Activated naive CD8-positive, alpha-beta T cell treated with anti-CD3 and anti-CD28 coated beads, Interleukin-2, amount 50 U/mL, for 24 hours (primary cell): Measurements from ENCODE around the gene DRC7.
"Not testable (repeated sequence)": the region's sequence is repeated elsewhere in the genome, so short reads cannot be mapped to it uniquely, and the experiment has no call there.

Source experiments
- ATAC-seq: fragments of 150-1000 bp; cut with Tn5 transposase; one replicate; pipeline ENCODE4 v1.10.0; 2021
- DNase-seq: peaks from one replicate; pipeline ENCODE4 v3.0.0; 2021
- H3K27ac Mint-ChIP-seq: one replicate; pipeline ENCODE4 v1.8.0; 2021; ENCODE audit warnings: mild to moderate bottlenecking, mixed read lengths
- H3K27me3 Mint-ChIP-seq: one replicate; pipeline ENCODE4 v1.8.0; 2021; ENCODE audit warnings: mixed read lengths
- H3K36me3 Mint-ChIP-seq: one replicate; pipeline ENCODE4 v1.8.0; 2021; ENCODE audit warnings: low read depth, mixed read lengths
- H3K4me1 Mint-ChIP-seq: one replicate; pipeline ENCODE4 v1.8.0; 2021; ENCODE audit warnings: mixed read lengths
- H3K4me3 Mint-ChIP-seq: one replicate; pipeline ENCODE4 v1.8.0; 2021; ENCODE audit warnings: mild to moderate bottlenecking, moderate library complexity, mixed read lengths
- H3K9me3 Mint-ChIP-seq: one replicate; pipeline ENCODE4 v1.8.0; 2021; ENCODE audit warnings: mixed read lengths

The DRC7 gene

DNA sequence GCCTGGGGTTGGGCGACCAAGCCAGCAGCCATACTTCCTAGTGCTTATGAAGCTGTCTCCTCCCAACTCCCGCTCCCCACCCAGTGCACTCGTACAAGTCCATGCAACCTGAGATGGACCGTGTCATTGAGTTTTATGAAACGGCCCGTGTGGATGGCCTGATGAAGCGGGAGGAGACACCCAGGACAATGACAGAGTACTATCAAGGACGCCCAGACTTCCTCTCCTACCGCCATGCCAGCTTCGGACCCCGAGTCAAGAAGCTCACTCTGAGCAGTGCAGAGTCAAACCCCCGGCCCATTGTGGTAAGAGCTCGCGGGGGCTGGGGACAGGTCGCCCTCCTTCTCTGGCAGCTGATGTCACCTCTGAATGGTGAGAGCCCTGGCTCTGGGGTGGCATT lies 29.9 kb downstream of the DRC7 start:
- Mint-ChIP-seq H3K9me3 (no peaks in the 10 kb centered on the region), H3K36me3 (no peaks in the 10 kb centered on the region), H3K4me3 (no peak overlapping the region), H3K4me1 (peaks cover 3% of the 10 kb centered on the region), H3K27me3 (no peaks in the 10 kb centered on the region), H3K27ac (no peak overlapping the region)
- ATAC-seq (no peak), DNase-seq (no peak)

GRCh38 chr16:57725151-57725550 lies 30.5 kb downstream of the DRC7 start:
- DNase-seq (no peak), ATAC-seq (no peak)
- Mint-ChIP-seq H3K4me3 (no peak overlapping the region), H3K27me3 (no peaks in the 10 kb centered on the region), H3K4me1 (peaks cover 3% of the 10 kb centered on the region), H3K9me3 (no peaks in the 10 kb centered on the region), H3K27ac (no peak overlapping the region), H3K36me3 (no peaks in the 10 kb centered on the region)

GRCh38 chr16:57725554-57725953 lies 30.9 kb downstream of the DRC7 start:
- Mint-ChIP-seq H3K27ac (no peak overlapping the region), H3K4me1 (peaks cover 3% of the 10 kb centered on the region), H3K27me3 (no peaks in the 10 kb centered on the region), H3K4me3 (no peak overlapping the region), H3K36me3 (no peaks in the 10 kb centered on the region), H3K9me3 (no peaks in the 10 kb centered on the region)
- ATAC-seq (no peak), DNase-seq (no peak)

DNA sequence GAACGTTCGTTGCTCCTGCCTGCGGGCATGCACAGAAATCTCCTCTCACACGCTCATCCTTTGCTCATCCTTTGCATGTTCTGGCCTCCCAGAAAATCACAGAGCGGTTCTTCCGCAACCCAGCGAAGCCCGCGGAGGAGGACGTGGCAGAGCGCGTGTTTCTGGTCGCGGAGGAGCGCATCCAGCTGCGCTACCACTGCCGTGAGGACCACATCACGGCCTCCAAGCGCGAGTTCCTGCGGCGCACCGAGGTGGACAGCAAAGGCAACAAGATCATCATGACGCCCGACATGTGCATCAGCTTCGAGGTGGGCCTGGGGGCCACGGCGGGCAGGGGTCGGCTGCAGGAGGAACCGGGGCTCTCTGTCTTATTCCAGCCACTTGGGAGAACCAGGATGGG lies 31.4 kb downstream of the DRC7 start:
- no peak for DNase-seq
- Mint-ChIP-seq H3K4me3 (no peak overlapping the region), H3K27me3 (no peaks in the 10 kb centered on the region), H3K27ac (no peak overlapping the region), H3K36me3 (no peaks in the 10 kb centered on the region), H3K9me3 (no peaks in the 10 kb centered on the region), H3K4me1 (peaks cover 3% of the 10 kb centered on the region)
- no peak for ATAC-seq

GRCh38 chr16:57726433-57726947 lies 31.9 kb downstream of the DRC7 start:
- Mint-ChIP-seq H3K36me3 (no peaks in the 10 kb centered on the region), H3K9me3 (no peaks in the 10 kb centered on the region), H3K27ac (no peak overlapping the region), H3K4me3 (no peak overlapping the region), H3K4me1 (peaks cover 3% of the 10 kb centered on the region), H3K27me3 (no peaks in the 10 kb centered on the region)
- ATAC-seq: no peak
- DNase-seq: no peak

DNA sequence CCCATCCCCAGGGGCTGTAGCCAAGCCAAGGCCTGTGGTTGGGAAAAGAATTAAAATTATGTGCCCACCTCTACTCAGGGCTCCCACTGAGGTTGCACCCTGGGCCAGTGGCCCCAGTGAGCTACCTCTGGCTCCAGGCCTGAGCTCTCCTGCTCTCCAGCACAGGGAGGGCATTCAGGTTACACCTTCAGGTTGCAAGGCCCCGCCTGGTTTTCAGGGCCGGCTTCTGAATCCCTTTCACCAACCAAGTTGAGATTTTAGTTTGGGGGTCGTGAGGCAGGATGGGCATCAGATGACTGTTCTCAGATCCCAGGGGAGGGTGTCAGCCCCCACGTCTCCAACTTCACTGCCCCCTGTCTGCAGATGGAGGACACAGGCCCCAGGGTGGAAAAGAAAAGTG lies 33.0 kb downstream of the DRC7 start:
- peaks cover 3% of the 10 kb centered on the region for H3K4me1 Mint-ChIP-seq
- H3K4me3 Mint-ChIP-seq: no peak overlapping the region
- H3K27ac Mint-ChIP-seq: no peak overlapping the region
- DNase-seq: no peak
- no peaks in the 10 kb centered on the region for H3K36me3 Mint-ChIP-seq
- no peaks in the 10 kb centered on the region for H3K27me3 Mint-ChIP-seq
- peaks cover 2% of the 10 kb centered on the region for H3K9me3 Mint-ChIP-seq
- no peak for ATAC-seq

DNA sequence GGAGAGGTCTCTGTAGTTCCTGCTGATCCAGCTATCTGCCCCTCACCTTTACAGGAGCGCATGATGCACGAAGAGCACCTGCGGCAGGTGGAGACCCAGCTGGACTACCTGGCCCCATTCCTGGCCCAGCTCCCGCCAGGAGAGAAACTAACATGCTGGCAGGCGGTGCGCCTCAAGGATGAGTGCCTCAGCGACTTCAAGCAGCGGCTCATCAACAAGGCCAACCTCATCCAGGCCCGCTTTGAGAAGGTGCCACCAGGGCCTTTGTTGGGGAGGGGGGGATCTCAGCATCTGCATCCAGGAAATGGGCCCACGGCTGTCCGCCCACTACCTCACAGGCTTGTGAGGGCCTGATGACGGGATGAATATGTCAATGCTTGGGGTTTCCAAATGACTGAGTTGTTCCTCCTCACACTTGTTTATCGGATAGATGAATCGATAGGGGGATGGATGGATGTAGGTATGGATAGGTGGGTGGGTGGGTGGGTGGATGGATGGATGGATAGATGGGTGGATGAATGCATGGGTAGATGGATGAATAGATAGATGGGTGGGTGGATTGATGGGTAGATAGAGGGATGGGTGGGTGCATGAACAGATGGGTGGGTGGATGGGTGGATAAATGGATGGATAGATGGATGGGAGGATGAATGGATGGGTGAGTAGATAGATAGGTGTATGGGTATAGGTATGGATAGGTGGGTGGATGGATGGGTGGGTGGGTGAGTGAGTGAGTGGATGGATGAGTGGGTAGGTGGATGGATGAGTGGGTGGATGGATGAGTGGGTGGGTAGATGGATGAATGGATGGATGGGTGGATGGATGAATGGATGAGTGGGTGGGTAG lies 34.0 kb downstream of the DRC7 start:
- Mint-ChIP-seq H3K27ac (no peak overlapping the region), H3K4me3 (no peak overlapping the region), H3K36me3 (peaks cover 7% of the 10 kb centered on the region), H3K4me1 (peaks cover 8% of the 10 kb centered on the region), H3K27me3 (no peaks in the 10 kb centered on the region), H3K9me3 (peaks cover 12% of the 10 kb centered on the region)
- ATAC-seq (no peak), DNase-seq (no peak)

DNA sequence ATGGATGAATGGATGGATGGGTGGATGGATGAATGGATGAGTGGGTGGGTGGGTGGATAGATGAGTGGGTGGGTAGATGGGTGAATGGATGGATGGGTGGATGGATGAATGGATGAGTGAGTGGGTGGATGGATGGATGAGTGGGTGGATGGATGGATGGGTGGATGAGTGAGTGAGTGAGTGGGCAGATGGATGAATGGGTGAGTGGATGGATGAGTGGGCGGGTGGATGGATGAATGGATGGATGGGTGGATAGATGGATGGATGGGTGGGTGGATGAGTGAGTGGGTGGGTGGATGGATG lies 34.5 kb downstream of the DRC7 start:
- no peak for ATAC-seq
- no peak for DNase-seq
- Mint-ChIP-seq H3K27me3 (no peaks in the 10 kb centered on the region), H3K27ac (no peak overlapping the region), H3K4me1 (peaks cover 10% of the 10 kb centered on the region), H3K36me3 (peaks cover 8% of the 10 kb centered on the region), H3K4me3 (no peak overlapping the region), H3K9me3 (peaks cover 12% of the 10 kb centered on the region)

DNA sequence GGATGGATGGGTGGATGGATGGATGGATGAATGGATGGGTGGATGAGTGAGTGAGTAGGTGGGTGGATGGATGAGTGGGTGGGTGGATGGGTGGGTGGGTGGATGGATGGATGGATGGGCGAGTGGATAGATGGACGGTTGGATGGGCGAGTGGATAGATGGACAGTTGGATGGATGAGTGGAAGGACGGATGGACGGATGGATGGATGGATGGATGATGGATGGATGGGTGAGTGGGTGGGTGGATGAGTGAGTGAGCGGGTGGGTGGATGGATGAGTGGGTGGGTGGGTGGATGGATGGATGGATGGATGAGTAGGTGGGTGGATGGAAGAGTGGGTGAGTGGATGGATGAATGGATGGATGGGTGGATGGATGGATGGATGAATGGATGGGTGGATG lies 35.2 kb downstream of the DRC7 start:
- Mint-ChIP-seq H3K9me3 (peaks cover 12% of the 10 kb centered on the region), H3K4me1 (peaks cover 14% of the 10 kb centered on the region)
- DNase-seq, H3K27me3 Mint-ChIP-seq, H3K36me3 Mint-ChIP-seq, ATAC-seq, H3K27ac Mint-ChIP-seq, H3K4me3 Mint-ChIP-seq: not testable (repeated sequence)

DNA sequence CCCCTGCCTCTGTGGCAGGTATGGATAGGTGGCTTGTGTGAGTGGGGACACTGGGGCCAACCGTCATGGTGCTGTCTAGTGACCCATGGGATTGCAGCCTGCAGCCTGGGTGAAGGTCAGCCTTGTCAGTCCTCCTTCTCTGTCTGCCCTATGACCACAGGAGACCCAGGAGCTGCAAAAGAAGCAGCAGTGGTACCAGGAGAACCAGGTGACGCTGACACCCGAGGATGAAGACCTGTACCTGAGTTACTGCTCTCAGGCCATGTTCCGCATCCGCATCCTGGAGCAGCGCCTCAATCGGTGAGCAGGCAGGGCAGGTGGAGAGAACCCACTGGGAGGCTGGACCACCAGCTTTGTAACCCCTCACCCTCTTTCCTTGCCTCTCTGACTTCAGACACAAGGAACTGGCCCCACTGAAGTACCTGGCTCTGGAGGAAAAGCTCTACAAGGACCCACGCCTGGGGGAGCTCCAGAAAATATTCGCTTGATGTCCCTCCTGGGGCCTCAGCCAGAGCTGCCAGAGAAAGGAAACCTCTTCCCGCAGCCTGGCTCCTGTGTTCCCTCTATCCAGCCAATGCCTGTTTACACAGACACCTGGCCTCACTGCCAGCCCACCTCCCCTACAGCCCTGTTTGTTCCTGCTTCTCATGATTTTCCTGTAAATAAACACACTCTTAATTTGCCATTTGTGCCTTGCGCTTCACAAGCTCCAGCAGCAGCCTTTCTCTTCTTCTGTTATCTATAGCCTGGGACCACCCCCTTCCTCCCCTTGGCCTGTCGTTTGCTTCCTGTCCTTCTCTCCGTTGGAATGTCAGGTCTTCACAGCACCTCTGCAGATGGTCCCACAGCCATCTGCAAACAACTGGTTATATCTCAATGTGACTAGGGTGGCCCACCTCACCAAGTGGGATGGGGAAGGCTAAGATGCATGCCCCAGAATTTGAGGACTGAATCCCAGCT lies 36.4 kb downstream of the DRC7 start:
- ATAC-seq (no peak), DNase-seq (no peak)
- Mint-ChIP-seq H3K4me3 (no peak overlapping the region), H3K27ac (no peak overlapping the region), H3K4me1 (peaks cover 19% of the 10 kb centered on the region), H3K9me3 (peaks cover 12% of the 10 kb centered on the region), H3K36me3 (peaks cover 13% of the 10 kb centered on the region), H3K27me3 (peaks cover 2% of the 10 kb centered on the region)

DNA sequence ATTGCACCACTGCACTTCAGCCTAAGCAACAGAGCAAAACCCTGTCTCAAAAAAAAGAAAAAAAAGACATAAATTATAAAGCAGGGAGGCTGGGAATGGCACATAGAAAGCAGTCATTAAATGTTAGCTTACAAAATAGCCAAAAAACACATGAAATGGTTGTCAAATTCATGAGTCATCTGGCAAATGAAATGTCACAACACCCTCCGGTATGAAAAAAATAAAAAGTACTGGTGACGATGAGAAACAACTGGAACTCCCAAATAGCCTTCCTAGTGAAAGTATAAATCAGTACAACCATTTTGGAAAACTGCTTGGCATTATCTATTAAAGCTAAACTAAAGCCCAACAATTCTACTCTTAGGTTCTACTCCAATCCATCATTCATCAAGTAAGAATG lies 37.4 kb downstream of the DRC7 start:
- Mint-ChIP-seq H3K4me3 (no peak overlapping the region), H3K9me3 (peaks cover 12% of the 10 kb centered on the region), H3K27ac (no peak overlapping the region), H3K27me3 (peaks cover 2% of the 10 kb centered on the region), H3K4me1 (peaks cover 28% of the 10 kb centered on the region), H3K36me3 (peaks cover 13% of the 10 kb centered on the region)
- ATAC-seq: no peak
- DNase-seq: no peak

DNA sequence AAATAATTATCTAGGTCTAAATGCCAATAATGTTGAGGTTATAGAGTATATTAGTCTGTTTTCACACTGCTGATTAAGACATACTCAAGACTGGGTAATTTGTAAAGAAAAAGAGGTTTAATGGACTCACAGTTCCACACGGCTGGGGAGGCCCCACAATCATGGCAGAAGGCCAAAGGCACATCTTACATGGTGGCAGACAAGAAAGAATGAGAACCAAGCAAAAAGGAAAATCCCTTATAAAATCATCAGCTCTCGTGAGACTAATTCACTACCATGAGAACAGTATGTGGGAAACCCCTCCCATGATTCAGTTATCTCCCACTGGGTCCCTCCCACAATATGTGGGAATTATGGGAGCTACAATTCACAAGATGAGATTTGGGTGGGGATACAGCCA lies 38.1 kb downstream of the DRC7 start:
- Mint-ChIP-seq H3K4me1 (peaks cover 34% of the 10 kb centered on the region), H3K36me3 (peaks cover 19% of the 10 kb centered on the region), H3K27ac (no peak overlapping the region), H3K4me3 (peak overlapping the region; percentile 30), H3K9me3 (peaks cover 12% of the 10 kb centered on the region), H3K27me3 (peaks cover 2% of the 10 kb centered on the region)
- ATAC-seq (no peak), DNase-seq (no peak)

DNA sequence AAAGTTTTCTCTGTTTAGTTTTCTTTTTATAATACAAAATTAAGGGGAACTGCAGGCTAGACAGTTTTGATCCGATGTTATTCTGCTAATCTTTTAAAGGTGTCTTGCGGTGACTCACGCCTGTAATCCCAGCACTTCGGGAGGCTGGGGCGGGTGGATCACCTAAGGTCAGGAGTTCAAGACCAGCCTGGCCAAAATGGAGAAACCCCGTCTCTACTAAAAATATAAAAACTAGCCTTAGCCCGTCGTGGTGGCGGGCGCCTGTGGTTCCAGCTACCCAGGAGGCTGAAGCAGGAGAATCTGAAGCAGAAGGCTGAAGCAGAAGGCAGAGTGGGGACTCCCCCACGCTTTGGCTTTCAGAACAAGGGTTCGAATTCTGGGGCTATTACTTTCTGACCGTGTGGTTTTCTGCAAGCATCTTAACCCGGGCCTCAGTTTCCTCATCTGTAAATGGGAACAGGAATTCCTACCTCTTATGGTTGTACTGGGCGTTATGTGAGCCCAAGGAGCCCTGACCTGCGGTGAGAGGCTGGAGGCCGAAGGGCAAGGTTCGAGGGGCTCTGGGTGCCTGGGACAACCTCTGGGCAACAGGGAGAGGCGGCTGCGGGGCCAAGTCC lies 39.8 kb downstream of the DRC7 start:
- no peak for DNase-seq
- Mint-ChIP-seq H3K9me3 (peaks cover 12% of the 10 kb centered on the region), H3K36me3 (peaks cover 19% of the 10 kb centered on the region)

DNA sequence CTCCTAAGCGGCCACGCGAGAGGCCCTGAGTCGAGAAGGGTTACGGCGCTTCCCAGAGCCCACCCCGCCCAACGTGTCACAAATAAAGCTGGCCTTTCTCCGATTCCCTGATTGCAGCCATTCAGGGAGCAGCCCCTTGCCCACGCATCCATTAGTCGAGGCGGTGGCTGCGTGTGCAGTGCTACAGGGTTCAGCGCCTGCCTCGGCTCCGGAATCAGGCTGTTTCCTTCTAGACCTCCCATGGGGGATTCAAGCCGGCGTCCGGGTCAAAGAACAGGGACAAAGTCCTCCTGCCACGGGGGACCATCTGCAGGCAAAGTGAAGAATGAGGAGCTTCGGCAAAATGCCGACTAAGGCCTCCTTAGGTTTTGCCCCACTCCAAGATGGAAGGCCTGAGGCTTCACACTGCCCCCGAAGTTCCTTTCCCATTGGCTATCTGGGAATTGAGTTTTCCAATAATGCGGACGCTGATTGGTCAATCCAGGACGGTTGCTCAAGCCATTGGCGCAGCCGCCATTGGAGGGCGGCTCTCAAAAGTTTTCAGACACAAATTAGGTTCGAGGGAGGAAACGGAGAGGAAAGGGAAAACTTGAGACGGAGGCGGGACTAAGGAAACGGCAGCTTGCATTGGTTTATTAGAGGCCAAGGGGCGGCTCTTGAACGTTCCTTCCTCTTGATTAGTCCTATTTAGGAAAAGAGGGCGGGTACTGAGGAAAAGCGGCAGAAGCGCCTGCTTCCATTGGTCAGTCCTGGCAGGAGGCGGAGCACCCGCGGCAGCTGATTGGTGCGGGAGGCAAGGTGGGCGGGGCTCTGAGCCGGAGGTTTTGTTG lies 40.5 kb downstream of the DRC7 start:
- Mint-ChIP-seq H3K9me3 (peaks cover 12% of the 10 kb centered on the region), H3K27me3 (peaks cover 2% of the 10 kb centered on the region), H3K4me3 (peak overlapping the region; percentile 97), H3K27ac (peak overlapping the region; percentile 93), H3K36me3 (peaks cover 19% of the 10 kb centered on the region), H3K4me1 (peaks cover 34% of the 10 kb centered on the region)
- peak; percentile 91 for ATAC-seq
- DNase-seq: peak; percentile 98

More for the DNA sequence above, 39.8 kb downstream of the DRC7 start:
- peaks cover 34% of the 10 kb centered on the region for H3K4me1 Mint-ChIP-seq
- no peak for ATAC-seq
- H3K27me3 Mint-ChIP-seq: peaks cover 2% of the 10 kb centered on the region
- peak overlapping the region; percentile 93 for H3K27ac Mint-ChIP-seq
- H3K4me3 Mint-ChIP-seq: peak overlapping the region; percentile 97
